ENCODE data around the gene PDCD7. TPM values are rescaled to one million over a fixed set of nuclear protein-coding genes. Genes with fewer than 3 reads are reported as not detected.

Gene PDCD7
- total RNA-seq, 1 donor from 2014 or later, result 12.3 TPM

GRCh38 chr15:65175511-65175910 is 41.9 kb upstream of the PDCD7 start:
- Histone ChIP-seq H3K36me3 (ENCODE audit: insufficient read depth, low read length) (peaks cover 22% of the 10 kb centered on the region), H3K79me2 (ENCODE audit: insufficient read depth, low read length) (peaks cover 25% of the 10 kb centered on the region), H3K4me1 (ENCODE audit: insufficient read depth, low read length) (no peaks in the 10 kb centered on the region), H2AFZ (ENCODE audit: low read depth, low read length) (no peak overlapping the region), H4K20me1 (ENCODE audit: insufficient read depth, low read length) (peaks cover 42% of the 10 kb centered on the region), H3K27ac (ENCODE audit: low read depth, low read length) (no peak overlapping the region), H3K4me3 (ENCODE audit: insufficient read depth, low read depth, low read length) (no peak overlapping the region), H3K27me3 (ENCODE audit: insufficient read depth, low read length) (no peaks in the 10 kb centered on the region), H3K4me2 (ENCODE audit: low read length) (no peak overlapping the region), H3K9me3 (ENCODE audit: insufficient read depth, low read depth, low read length) (no peaks in the 10 kb centered on the region), H3K9ac (ENCODE audit: low read length) (no peak overlapping the region)
- DNase-seq (ENCODE audit: low read depth) (no peak), FAIRE-seq (no peak)
- Mint-ChIP-seq H3K27me3 (ENCODE audit: low read depth, unreplicated experiment) (no peaks in the 10 kb centered on the region), H3K4me3 (ENCODE audit: unreplicated experiment) (no peak overlapping the region), H3K9me3 (ENCODE audit: unreplicated experiment) (no peaks in the 10 kb centered on the region), H3K4me1 (ENCODE audit: low read depth, unreplicated experiment) (peaks cover 15% of the 10 kb centered on the region), H3K36me3 (ENCODE audit: low read depth, unreplicated experiment) (peaks cover 20% of the 10 kb centered on the region), H3K27ac (ENCODE audit: unreplicated experiment) (no peak overlapping the region)
- TF ChIP-seq CTCF (IDR thresholded peaks at IDR 0.05; ENCODE audit: insufficient read depth, low read depth, low read length), result no peak
- no peak for TF ChIP-seq EZH2 (IDR thresholded peaks at IDR 0.05; ENCODE audit: insufficient read depth, low read length)

- FAIRE-seq, result no peak
- H3K79me2 ChIP-seq (ENCODE audit: insufficient read depth, low read length), result peaks cover 15% of the 10 kb centered on the region
- H3K36me3 Mint-ChIP-seq (ENCODE audit: low read depth, unreplicated experiment), result peaks cover 18% of the 10 kb centered on the region
Observed at GRCh38 chr15:65174509-65174908, 40.9 kb upstream of the PDCD7 start.

More at GRCh38 chr15:65174509-65174908, 40.9 kb upstream of the PDCD7 start:
- peaks cover 15% of the 10 kb centered on the region for H3K4me1 Mint-ChIP-seq (ENCODE audit: low read depth, unreplicated experiment)
- Histone ChIP-seq H3K9ac (ENCODE audit: low read length) (no peak overlapping the region), H4K20me1 (ENCODE audit: insufficient read depth, low read length) (peaks cover 32% of the 10 kb centered on the region), H3K4me3 (ENCODE audit: insufficient read depth, low read depth, low read length) (no peak overlapping the region), H2AFZ (ENCODE audit: low read depth, low read length) (no peak overlapping the region), H3K4me2 (ENCODE audit: low read length) (no peak overlapping the region), H3K27ac (ENCODE audit: low read depth, low read length) (no peak overlapping the region), H3K9me3 (ENCODE audit: insufficient read depth, low read depth, low read length) (no peaks in the 10 kb centered on the region), H3K4me1 (ENCODE audit: insufficient read depth, low read length) (no peaks in the 10 kb centered on the region), H3K27me3 (ENCODE audit: insufficient read depth, low read length) (no peaks in the 10 kb centered on the region), H3K36me3 (ENCODE audit: insufficient read depth, low read length) (peaks cover 22% of the 10 kb centered on the region)
- no peak for DNase-seq (ENCODE audit: low read depth)
- TF ChIP-seq CTCF (IDR thresholded peaks at IDR 0.05; ENCODE audit: insufficient read depth, low read depth, low read length) (no peak), EZH2 (IDR thresholded peaks at IDR 0.05; ENCODE audit: insufficient read depth, low read length) (no peak)
- H3K9me3 Mint-ChIP-seq (ENCODE audit: unreplicated experiment), result no peaks in the 10 kb centered on the region
- H3K27ac Mint-ChIP-seq (ENCODE audit: unreplicated experiment), result no peak overlapping the region
- no peak overlapping the region for H3K4me3 Mint-ChIP-seq (ENCODE audit: unreplicated experiment)
- no peaks in the 10 kb centered on the region for H3K27me3 Mint-ChIP-seq (ENCODE audit: low read depth, unreplicated experiment)

All from astrocyte (in vitro differentiated cells and primary cell).